Kidney capillary endothelial cell (primary cell): ENCODE measurements around the gene ZNF711.
A peak's percentile ranks its signal among the peaks of the same experiment; 100 is the strongest.
"Not testable (repeated sequence)": the region's sequence is repeated elsewhere in the genome, so short reads cannot be mapped to it uniquely, and the experiment has no call there.

Source experiments
- DNase-seq: peaks from one replicate; pipeline ENCODE4 v3.0.0-alpha.2; 2018; ENCODE audit warnings: low spot score

ZNF711 gene

DNA sequence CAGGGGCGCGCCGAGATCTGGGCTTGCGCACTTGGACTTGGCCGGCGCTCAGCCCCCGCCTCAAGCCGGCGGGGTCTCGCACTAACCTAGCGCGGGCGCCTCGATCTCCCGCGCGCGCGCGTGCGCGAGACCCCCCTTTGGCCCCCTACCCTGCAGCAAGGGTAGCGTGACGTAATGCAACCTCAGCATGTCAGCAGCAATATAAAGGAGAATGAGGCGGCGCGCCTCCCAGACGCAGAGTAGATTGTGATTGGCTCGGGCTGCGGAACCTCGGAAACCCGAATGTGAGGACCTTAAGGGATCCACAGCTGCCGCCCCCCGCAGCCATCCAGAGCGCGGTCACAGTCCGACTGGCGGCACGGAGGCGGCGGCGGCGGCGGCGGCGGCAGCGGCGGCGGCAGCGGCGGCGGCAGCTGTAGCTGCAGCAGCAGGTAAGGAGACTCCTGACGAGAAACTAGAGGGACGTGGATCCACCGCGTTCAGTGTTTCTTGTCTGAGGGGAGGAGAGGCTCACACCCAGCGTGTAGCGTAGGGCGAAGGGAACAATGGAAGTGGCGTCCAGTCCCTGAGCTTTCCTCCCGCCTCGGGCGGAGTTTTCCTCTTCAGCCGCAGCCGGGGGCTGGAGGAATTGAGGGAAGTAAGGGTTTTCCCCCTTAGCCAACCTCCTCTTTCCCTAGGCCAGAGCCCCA lies at the start of gene ZNF711, which contains the start of gene SATL1:
Gene ZNF711, plus strand, starts transcription at position 231 of the 689 bp plus-strand sequence. CDS start 3,582 bp downstream, outside the sequence.
Gene SATL1, minus strand, starts transcription at position 19 of the 689 bp plus-strand sequence. CDS start 134,811 bp downstream, outside the sequence.
- DNase-seq, result peak; percentile 3

DNA sequence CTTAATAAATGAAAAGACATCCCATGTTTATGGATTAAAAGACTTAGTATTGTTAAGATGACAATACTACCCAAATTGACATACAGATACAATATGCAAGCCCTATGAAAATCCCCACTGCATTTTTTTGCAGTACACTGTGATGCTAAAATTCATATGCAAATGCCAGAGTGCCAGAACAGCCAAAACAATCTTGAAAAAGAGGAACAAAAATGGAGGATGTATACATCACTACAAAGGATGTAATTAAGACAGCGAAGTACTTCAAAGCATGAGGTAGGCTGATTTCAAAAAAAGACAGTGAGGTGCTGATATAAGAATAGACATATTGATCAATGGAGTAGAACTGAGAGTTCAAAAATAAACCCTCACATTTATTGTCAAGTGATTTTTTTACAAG lies 47.5 kb upstream of the ZNF711 start:
- no peak for DNase-seq

DNA sequence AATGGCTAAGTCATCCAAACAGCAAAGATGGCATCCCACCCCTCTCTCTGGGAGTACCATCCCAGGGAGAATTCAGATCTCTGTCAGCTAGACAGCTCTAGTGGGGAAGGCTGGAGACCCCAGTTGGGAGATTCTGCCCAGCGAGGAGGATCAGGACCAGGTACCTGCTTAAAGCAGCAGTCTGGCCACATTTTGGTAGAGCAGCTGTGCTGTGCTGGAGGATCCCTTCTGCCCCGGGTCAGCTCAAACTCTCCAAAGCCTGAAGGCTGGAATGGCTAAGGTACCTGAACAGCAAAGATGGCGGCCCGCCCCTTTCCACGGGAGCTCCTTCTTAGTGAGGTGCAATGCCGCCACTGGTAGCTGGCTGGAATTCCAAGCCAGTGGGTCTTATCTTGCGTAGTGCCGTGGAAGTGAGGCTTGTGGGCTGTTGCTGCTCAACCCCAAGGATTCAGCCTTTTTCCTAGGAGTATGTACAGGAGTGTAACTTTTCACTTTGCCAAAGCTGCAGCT lies 40.3 kb upstream of the ZNF711 start:
- no peak for DNase-seq

DNA sequence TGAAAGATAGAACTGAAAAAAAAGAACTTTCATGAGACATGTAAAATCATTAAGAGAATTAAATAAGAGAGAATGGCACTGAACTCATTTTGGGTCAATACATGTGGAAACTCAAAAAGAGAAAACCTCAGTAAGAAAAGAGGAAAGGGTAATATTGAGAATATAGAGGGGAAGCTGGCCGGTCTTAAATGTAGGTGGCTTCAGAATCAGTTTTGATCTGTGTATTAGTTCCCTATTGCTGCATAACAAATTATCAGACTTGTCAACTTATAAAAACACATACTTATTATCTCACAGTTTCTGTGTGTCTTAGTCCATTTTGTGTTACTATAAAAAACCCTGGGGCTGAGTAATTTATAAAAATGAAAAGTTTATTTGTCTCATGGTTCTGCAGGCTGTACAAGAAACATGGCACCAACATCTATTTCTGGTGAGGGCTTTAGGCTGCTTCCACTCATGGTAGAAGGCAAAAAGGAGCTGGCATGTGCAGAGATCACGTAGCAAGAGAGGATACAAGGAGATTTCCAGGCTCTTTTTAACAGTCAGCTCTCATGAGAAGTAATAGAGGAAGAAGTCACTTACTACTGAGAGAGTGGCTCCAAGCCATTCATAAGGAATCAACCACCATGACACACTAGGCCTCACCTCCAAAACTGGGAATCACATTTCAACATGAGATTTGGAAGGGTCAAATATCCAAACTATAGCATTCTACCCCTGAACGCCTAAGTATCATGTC lies 29.8 kb upstream of the ZNF711 start:
- no peak for DNase-seq

DNA sequence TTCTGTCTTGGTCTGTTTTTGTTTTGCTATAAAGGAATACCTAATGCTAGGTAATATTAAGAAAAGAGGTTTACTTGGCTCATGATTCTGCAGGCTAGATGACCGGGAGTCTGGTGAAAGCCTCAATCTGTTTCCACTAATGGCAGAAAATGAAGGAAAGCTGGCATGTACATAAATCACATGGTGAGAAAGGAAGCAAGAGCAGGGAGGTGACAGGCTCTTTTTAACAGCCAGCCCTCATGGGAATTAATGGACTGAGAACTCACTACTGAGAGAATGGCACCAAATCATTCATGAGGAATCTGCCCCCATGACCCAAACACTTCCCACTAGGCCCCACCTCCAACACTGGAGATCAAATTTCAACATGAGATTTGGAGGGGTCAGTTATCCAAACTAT lies 27.8 kb upstream of the ZNF711 start:
- DNase-seq, result no peak

DNA sequence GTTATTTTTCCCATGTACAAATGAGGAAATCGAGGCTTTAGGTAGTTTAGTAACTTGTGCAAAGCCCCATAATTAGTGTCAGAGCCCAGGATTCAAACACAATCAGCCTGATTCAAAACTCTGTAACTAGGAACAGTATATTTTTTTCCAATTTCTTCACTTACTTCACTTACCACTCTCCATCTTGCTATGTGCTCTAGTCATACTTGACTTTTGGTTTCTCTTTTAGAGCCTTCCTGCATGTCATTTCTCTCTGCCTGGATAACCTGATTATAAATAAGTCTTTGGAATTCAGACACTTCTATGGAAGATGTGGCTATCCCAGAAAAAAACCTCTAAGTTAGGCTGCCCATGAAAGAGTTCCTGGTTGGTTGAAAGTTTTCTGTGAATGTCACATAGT lies 22.4 kb upstream of the ZNF711 start:
- no peak for DNase-seq

DNA sequence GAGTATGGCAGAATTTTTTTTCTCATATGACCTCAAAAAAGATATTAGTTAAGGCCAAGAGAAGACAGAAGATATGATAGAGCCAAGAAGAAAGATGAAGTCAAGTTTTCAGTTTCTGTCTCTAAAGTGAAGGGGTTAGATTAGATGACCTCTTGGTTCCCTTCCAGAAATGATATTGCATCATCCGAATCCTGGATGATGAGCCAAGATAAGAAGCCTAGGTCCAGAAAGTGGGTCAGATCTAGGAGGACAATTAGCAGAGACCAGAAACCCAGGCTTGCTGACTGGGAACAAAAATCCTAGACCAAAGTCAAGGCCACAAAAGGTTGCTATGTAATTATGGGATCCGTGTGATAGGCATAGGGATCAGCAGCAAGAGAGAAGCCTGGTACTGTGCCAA lies 20.4 kb upstream of the ZNF711 start:
- no peak for DNase-seq

DNA sequence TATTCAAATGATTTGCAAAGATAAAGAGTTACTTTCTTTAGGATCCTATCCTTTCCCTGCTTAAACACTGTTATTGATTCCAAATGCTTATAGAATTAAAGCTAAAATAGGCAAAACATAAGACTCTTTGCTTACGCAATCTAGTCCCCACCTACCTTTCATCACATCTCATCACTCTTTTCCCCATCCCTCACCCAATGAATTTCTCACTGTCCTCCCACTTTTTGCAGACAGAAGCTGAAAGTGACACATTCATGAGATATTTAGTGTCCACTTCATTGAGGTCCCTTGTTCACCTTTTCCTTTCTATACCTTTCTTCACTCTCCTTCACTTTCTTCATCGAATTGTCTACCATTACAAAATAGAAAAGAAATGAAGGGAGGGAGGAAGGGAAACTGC lies 636 bp upstream of the ZNF711 start:
- no peak for DNase-seq

DNA sequence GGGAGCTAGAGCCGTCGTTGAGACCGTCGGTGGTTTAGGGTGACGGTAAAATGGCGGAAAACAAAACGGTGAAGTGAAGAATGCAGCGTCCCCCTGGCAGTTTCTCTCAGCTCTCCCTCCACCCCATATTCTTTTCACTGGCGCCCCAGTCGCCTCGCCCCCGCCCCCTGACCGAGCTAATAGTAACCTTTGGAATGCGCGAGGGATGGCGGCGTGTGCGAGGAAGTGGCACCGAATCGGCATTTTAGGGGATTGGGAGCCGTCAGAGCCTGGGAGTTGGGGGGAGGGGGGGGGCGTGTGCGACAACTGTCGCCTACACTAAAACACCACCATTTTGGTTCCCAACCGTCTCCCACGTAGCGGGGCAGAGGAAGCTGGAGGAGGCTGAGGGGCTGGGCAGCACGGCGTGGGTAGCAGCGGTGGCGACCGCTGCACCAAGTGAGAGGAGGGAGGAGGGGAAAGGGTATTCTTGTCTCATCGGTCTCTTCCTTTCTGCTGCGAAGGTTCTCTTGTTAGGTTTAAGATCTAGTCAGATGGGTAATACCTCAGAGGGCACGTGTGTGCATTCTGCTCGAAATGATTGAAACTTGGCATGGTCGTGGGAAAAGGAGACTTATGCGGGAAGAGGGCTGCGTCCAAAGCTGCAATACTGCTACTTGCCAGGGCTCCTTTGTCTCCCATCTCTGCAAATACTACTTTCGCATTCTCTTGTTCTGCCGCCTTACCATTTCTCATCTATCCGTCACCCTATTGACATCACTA lies 840 bp downstream of the ZNF711 start:
- peak; percentile 10 for DNase-seq

DNA sequence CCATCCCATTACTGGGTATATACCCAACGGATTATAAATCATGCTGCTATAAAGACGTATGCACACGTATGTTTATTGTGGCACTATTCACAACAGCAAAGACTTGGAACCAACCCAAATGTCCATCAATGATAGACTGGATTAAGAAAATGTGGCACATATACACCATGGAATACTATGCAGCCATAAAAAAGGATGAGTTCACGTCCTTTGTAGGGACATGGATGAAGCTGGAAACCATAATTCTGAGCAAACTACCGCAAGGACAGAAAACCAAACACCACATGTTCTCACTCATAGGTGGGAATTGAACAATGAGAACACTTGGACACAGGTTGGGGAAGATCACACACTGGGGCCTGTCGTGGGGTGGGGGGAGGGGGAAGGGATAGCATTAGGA lies 41.5 kb downstream of the ZNF711 start:
- not testable (repeated sequence) for DNase-seq

DNA sequence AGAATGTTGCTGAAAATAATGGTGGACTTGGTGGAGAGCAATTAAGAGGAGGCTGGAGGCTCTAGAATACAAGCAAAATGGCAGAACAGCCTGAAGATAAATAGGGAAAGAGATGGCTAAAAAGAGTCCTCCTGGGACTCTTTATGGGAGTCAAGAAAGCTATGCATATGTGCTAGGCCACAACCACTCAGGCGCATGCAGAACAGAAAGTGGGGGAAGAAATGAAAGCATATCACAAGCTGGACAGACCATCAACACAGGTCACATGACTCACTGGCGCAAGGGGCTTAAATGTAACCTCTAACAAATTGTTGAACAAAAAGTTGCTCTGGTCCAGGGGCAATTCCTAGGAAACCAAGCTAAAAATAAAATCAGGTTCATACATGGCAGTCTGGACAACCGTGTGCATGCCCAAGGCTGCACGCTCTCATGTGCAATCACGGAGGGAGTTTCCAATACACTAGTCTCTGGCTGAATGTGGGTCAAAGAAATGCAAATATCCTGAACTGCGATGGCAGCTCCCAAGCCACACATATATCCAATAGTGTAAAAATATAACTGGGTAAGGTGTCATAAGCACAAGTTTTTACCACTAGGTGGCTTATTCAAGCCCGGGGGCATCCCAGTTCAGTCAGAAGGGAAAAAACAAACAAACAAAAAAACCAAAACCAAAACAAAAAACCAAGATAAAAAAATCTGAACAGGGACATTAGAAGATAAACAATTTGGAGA lies 45.4 kb downstream of the ZNF711 start:
- DNase-seq, result no peak

DNA sequence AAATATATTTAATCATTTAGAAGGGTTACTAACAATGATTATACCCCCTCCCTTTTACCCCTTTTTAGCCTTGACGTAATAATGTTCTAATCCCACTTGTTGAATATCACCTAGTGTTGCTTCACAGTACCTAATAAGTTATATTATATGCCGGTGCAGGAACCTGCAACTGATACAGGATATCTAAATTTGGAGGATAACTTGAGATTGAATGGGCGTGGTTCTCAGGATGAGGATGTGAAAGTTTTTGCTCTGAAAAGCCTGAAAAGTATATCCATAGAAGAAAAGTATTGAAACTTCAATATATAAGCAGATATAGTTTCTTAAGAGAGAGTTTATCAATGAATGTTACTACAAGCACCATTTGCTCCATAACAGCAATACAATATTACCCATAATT lies 59.8 kb downstream of the ZNF711 start:
- DNase-seq, result no peak

DNA sequence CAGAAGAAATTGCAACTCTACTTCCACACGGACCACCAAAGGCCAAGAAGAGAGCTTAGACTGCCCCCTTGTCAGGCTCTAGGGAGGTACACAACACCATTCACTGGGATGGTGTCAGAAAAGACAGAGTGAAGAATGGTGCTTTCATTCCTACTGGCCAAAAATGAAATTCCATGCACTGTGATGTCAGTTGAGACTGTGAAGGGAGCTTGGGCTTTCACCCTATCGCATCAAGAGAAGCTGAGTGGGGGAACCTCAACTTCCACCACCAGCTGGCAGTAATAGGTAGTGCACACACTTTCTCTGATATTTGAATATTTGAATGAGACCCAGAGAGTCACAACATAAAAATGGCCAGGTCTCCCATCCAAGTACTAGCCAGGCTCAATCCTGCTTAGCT lies 65.9 kb downstream of the ZNF711 start:
- DNase-seq, result no peak

DNA sequence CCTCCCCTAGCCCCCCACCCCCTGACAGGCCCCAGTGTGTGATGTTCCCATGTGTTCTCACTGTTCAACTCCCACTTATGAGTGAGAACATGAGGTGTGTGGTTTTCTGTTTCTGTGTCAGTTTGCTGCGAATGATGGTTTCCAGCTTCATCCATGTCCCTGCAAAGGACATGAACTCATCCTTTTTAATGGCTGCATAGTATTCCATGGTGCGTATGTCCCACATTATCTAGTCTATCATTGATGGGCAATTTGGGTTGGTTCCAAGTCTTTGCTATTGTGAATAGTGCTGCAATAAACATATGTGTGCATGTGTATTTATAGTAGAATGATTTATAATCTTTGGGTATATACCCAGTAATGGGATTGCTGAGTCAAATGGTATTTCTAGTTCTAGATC lies 67.6 kb downstream of the ZNF711 start:
- DNase-seq, result not testable (repeated sequence)
